Activated CD4-positive, alpha-beta T cell treated with anti-CD3 and anti-CD28 coated beads, Interleukin-2, Interleukin-6, amounts not matched to agents 100 ng/mL and 50 ng/mL, durations not matched to agents 16 hours and 8 hours (primary cell): ENCODE results near the gene CAPN8.

ENCODE experiments used
- DNase-seq: peaks from one replicate; pipeline ENCODE4 v3.0.0-alpha.2; 2020

Gene CAPN8

DNA sequence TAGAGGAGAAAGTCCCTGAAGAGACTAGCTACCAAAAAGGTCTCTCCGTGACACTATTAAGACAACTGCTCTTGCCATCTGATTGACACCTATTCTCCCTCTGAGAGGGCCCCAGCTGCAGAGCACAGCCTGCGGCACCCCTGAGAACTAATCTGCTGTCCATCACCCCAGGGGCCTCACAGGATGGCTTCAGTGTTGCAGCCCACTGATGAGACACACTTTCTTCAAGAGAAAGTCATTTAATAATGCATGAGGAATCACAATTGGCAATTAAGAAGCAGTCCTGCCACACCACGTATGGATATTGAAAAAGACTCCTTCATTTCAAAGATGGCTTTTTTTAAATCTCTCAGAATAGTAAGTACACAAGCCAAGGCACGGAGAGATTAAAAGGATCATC is 48.9 kb downstream of the CAPN8 start:
- DNase-seq = no peak

DNA sequence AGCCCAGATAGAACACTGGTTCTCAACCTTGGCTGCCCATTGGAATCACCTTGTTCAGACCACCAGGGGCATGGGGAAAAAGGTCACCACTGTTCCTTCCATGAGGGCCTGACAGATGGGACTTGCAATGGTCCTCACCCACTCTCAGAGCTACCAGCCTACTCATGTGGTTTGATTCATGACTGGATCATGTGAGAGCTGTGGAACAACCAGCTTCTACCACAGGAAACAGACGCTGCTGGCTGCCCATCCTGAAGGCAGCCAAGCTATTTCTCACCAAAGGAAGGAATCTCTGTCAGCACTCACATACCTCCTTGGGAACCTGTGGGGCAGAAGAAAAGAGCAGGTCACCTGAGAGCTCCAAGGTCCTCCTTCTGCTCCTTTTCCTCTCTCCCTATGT is 53.6 kb downstream of the CAPN8 start:
- DNase-seq = no peak

DNA sequence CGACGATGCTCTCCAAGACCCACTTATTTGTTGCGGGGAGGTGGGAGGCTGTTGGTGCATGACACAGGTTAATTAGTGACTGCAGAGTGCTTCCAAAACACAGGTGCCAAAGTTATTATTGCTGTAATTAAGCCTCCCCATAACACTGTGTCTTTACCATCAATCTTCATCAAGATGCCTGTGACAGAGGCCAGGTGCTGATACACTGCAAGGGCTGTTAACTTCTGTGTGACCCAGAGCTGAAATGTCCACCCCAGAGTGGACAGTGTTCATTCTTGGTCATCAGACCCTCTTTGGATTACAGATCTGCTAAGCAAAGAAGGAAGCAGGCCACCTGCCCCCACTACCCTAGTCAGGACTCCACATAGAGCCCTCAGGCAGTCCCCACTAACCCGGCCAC is 55.5 kb downstream of the CAPN8 start:
- DNase-seq = no peak

DNA sequence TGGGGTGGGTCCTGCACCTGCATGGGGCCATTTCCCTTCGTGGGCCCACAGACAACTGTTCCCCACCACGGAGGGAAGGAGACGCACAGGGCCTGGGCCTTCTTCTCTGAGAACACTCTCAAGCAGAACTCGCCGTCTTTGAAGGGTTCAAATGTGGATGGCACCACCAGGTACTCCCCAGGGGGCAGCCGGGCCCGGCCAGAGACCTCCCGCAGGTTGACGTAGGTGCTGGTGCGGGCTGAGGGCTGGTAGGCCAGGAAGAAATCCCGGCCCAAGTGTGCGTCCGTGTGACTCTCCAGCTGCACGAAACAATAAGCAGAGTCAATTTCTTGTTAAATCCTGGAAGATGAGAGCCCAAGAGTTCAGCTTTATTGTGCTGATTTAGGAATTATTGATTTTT is 56.4 kb downstream of the CAPN8 start:
- no peak for DNase-seq

DNA sequence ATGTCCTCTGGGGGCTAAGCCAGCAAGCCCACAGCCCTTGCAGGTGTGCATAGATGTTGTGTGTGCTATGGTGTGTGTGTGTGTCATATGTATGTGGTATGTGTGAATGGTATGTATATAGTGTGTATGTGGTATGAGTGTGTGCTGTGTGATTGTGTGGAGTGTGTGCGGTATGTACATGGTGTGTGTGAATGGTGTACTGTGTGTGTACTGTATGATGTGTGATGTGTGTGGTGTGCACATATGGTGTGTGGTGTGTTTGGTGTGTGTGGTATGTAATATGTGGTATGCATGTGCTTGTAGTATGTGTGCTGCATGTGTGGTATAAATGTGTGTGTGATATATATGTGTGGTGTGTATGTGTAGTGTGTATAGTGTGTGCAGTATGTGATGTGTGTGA is 107.0 kb downstream of the CAPN8 start:
- no peak for DNase-seq

DNA sequence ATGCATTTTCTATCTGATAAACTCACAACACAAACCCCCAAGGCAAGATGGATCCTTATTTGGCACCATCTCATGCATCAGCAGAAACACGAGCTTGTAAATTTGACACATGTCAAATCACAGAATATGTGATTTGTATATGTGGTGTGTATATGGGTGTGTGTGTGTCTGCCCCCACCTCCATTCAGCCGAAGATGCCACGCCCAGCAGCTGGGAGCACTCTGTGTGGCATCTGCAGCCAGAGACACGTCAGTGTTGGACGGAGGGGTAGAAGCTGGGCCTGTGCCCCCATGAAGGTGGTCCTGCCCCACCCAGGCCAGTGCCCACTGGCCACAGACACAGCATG is 108.4 kb downstream of the CAPN8 start:
- DNase-seq = no peak

DNA sequence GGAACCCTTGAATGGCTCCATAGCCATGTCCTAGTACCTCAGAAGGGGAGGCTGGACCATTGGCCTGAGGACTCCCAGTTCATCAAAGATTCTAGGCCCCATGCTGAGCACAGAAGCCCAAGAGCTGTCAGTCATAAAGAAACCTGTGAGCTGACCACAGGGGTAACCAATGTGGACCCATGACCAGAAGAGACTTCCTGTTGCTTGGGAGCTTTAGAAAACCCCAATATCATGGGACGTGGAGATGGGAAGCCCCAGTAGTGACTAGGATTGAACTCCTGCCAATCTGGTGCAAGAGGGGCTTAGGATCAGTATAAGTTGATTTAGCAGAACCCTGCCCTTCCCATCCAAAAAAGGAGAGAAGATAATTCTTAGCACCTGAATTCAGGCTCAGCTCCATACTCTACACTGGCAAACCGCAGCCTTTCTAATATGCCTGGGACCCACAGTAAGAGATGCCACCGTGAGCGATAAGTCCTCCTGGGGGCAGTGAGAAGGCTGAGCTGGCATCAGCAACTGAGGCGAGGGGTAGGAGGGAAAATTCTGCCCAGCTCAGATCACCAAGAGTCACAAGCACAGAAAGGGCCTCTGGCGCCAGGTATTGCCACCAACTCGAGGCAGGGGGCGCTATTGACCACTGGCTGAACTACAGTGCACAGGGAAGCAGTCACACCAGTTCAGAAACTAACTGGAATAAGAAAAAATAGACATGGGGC is 108.9 kb downstream of the CAPN8 start:
- peak; percentile 63 for DNase-seq

DNA sequence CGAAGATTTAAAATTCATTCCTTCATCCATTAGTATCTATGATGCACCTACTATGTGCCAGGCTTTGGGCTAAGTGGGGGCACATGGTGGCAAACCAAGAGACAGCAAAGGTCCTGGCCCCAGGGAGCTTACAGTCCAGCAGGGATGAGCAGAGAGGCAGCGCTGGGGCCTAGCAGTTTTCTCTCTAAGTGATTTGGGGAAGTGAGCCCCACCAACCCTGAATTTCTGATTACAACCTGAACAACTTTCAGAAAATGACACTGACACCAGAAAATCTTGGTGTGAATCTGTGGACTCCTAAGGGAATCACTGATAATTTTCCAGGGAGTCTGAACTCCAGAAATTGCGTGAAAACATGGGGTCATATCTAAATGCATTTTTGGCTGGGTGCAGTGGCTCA is 111.5 kb downstream of the CAPN8 start:
- no peak for DNase-seq

DNA sequence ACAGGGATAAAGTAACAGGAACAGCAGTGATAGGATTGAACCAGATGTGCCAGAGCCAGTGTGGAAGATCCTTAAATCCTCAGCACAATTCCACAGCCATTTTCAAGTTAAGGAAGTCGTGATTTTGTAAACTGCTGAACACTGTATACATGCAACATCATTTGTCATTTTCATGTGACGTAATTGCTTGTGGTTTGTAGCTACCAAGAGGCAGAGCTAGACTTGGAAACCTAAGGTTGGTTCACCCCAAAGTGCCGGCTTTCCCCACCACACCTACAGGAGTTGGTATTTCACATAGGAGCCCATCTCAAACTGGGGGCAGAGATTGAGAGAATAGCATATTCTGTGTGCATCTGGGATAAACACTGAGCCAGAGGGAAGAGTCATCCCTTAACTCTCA is 113.9 kb downstream of the CAPN8 start:
- DNase-seq = no peak

DNA sequence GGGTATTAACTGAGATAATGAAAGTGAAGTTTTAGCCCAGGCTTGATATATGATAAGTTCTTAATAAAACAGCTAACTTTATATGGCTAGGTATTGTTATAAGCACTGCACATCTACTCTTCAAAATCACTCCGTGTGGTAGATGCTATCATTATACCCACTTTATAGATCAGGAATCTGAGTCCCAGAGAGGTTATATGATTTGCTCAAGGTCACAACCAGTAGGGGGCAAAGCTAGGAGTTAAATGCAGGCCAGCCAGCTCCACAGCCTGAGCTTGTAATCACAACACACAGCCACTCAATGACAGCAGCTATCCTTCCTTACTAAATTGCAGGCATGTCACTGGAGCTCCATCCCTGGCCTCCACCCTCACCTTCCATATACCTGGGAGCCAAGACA is 115.8 kb downstream of the CAPN8 start:
- DNase-seq = no peak

DNA sequence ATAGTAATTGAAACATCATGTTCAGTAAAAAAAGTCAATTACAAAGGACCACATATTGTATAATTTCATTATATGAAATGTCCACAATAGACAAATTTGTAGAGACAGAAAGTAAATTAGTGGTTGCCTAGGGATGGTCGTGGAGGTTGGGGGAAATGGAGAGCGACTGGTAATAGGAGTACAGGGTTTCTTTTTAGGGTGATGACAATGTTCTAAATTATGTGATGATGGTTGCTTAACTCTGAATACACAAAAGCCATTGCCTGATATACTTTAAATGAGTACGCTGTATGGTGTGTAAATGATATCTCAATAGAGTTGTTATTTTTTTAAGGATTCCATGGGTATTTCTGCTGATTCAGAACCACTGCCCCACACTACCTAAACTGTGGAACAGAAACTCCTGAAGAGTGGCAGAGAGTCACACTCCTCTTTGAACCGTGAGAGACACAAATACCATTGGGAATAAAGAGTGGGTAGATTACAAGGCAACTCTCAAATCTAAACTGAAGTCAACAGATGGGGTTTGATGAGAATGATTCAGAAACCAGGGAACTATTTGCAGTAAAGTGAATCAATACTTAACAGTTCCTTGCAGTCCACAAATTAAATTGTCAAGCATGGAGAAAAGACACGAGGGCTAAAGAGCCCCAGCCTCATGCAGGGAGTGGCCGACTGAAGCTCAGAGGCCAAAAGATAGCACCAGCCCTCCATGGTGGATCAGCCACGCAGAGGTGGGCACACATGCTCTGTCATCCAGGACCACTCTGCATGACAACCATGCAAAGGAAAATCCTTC is 118.0 kb downstream of the CAPN8 start:
- DNase-seq = no peak

DNA sequence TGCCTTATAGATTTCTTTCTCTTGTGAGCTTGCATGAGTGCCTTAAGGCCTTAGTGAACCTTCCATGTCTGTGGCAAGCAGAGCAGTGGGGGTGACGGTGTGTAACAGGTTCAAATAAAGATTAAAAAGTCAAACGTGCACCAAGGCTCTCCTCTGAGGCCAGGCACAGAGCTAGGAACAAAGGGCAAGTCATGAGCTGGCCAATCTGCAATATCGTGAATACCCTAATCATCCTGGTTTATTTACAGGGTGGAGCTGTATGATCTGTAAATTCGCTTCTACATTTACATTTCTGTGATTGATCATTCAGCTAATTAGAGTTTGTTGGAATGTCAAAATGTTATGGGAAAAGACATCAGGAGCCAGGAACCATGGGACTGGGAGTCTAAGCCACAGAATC is 120.2 kb downstream of the CAPN8 start:
- no peak for DNase-seq

DNA sequence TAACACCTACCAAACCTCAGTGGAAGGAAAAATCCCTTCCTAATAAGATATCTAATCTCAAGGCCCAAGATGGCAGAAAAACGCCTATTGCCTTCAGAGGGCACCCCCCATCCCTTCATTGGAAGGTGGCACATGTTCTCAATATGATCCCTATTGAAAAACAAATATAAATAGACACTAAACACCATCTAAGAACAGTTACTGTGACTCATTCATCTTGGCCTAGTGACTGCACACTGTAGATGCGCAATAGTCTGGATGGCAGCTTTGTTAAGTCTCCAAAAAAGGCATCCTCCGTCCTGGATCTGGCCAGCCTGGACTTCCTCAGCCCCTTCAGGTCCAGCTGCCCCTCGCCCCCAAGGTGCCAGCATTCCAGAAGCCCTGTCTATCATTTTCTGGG is 121.9 kb downstream of the CAPN8 start:
- no peak for DNase-seq

DNA sequence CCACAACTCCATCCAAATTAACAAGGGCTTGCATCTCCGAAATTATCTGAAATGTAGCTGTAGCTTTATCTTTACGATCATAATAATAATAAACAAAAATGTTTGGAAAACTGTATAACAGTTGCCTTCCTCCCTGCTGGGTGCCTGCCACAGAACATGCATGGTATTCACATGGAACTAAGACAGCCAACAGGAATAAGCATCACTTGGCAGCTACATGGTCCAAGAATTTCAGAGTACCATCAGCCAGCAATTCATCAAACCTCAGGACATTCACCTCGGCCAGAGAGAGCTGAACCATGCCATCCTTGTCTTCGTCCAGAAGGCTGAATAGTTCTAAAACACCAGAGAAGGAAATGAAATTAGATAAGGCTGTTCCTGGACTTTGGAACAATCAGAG is 122.7 kb downstream of the CAPN8 start:
- no peak for DNase-seq

DNA sequence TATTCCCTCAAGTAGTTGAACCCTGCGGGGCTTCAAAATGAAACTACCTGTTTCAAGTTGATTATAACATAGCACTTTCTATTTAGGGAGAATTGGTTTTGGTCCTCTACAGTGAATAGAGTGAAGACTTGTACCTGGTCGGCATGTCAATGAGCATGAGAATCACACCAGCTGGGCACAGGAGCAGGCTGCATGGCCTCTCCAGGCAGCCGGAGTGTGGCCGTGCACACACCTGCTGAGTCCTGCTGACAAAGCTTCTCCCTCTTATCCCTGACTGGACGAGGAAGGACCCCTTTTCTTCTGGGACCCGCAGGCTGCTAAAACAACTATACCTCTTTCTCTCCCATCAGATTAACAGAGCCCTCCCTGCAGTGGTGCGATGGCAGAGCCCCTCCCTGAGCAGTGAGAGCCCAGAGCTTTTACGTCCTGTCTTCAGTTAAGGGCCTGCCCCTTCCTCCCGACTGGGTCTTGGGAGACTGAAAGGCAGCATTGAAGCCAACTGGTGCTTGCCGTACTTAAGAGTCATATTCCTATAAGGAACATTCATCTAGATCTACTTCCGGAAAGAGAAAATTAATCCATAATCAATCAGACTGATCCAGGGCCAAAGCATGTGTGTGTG is 124.9 kb downstream of the CAPN8 start:
- no peak for DNase-seq

DNA sequence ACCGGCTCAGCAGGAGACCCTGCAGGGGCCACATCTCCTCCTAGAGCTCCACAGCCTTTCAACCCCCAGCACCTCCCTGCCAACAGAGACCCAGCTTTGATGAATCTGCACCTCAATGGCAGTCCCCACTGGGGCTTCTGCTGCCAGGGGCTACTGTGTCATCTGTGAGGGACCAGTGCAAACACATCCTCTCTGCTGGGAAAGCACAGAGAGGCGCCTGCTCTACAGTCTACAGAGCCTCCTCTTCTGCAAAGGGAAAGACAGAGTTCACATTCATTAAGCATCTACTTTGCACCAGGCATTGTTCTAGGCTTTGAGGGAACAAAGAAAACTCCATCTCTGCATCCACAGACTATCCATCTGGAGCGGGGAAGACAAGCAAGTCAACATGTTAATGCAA is 125.8 kb downstream of the CAPN8 start:
- no peak for DNase-seq

DNA sequence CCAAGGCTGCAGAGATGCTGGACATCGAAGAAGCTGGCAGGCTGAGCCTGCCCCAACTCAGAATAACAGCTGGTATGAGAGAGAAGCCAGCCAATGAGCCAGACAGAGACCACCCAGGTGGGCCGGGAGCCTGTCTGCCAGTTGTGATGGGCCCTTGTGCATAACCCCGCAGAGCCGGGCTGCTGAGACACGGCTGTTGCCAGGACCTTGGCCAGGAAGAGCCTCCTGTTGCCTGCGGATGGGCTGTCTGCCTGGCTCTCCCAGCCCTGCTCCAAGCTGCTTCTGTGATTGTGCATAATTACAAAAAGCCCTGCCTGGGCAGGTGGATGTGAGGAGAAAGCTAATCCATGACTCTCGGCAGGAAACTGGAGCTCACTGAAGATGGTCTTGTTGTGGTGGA is 126.5 kb downstream of the CAPN8 start:
- DNase-seq = no peak

DNA sequence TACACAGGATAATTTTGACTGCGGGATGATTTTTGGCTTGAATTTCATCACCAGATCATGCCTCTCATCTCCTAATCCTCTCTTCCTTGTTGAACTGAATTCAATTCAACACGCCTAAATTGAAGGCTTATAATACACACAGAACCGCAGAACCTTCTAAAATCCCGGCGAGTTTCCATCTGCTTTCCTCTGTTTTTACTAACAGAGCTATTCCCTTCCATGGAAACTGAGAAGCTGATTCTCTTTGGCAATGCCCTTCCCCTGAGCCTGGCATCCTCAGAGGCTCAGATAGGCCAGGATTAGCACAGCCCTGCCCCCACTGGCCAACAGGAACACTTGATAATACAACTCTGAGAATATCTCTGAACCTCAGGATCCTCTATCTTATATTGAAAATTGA is 130.2 kb downstream of the CAPN8 start:
- no peak for DNase-seq

DNA sequence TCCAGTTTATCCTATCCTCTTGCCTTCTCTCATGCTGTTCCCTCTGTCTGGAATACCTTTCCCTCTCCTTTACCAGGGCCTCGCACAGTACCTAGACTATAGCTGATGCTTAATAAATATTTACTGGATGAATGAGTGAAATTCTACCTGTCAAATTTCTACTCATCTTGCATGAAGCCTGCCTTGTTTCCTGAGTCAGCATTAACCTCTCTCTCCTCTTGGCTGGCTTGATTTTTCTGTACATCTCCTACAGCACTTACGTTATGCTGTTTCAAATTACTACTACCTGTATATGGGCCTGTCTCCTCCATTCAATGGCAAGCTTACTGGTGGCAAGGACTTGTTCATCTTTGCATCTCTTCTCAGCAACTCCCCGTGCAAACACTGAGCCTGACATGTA is 130.8 kb downstream of the CAPN8 start:
- DNase-seq = no peak

DNA sequence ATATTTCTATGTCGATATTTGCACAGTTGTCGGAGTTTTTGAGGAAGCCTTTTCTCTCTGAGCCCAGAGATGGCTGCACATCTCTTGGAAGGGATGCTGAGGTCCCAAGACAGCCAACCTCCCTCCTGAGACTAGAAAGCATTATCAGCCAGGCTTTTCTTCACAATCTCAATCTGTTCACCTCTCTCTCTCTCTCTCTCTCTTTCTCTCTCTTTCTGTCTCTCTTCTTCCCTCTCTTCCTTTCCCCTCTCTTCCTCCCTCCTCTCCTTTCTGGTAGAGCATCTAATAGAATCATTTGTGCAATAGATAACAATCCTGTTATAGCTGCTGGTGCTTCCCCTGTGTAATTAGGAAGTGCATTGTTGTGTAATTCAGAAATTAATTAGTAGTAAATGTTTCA is 131.8 kb downstream of the CAPN8 start:
- DNase-seq = no peak

DNA sequence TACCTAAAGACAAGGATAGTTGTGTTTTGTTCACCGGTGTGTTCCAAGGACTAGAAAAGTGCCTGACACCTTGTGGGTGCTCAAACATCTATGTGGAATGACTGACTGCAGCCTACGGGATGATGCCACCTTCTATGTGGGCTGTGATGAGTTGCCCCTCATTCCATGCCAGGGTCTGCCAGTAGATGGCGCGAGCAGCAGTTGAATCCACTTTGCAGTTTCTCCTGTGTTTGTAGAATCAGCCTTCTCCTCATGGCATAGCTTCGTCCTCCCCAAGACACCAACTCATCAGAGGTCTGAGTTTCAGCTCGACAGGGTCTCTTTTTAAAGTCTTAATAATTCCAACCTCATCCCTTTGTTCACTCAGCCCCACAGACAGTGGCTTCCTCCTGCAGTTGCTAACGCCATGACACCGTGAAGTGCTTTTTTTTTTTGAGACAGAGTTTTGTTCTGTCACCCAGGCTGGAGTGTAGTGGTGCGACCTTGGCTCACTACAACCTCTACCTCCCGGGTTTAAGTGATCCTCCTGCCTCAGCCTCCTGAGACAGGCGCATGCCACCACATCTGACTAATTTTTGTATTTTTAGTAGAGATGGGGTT is 133.7 kb downstream of the CAPN8 start:
- DNase-seq = peak; percentile 64

DNA sequence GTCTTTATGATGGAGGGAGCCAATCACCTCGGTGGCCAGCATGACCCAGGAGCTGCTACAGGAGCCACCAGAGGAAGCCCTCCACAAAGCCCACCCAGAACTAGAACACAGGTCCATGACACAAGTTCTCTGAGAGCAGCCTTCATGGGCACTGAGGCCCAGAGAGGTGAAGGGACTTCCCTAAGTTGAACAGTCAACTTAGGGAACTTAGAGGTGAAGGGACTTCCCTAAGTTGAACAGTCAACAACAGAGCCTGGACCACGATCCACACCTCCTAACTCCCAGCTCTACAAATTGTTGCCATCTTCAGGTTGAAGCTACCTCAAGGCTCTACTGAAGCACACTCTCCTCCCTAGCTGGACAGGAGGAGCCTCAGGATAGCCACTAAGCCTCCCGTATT is 139.5 kb downstream of the CAPN8 start:
- DNase-seq = no peak

DNA sequence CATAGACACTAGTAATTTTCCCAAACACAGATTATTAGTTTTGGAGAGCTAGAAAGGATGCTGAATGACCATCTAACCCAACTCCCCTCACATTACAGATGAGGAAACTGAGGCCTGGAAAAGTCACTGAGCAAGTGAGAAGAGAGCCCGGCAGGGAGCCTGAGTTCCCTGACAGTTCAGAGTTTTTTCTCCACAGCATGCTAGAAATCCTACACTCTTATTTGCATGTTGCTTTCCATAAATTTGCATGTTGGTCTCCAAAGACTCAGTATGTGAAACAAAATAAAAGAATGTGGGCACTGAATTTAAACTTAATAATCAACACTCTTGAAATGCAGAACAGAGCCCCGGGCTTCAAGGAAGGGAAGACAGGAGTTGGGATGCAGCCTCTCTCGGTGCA is 140.0 kb downstream of the CAPN8 start:
- no peak for DNase-seq

DNA sequence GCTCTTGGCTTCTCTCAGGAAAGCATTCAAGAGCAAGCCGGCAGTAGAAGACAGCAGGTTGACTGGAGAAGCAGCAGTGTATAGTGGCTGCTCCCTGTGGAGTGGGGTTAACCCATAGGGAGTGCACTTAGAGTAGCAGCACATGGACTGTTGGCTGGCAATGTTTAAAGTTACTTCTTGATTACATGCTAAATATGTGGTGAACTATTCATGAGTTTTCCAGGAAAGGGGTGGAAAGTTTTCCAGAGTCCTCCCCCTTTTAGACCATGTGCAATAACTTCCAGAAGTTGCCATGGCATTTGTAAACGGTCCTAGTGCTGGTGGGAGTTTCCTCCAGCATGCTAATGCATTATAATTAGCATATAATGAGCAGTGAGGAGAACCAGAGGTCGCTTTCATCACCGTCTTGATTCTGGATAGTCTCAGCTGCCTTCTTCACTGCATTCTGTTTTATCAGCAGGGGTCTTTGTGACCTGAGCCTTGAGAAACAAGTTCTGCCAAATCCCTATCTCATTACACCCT is 140.5 kb downstream of the CAPN8 start:
- DNase-seq = no peak
